HUES6 (cell line): ENCODE results near the gene LRRN3.

Source experiments
- H3K27ac ChIP-seq: 2 replicates; pipeline ENCODE4 v1.7.0; 2013; ENCODE audit warnings: low read depth, mild to moderate bottlenecking, low read length, inconsistent platforms
- H3K27me3 ChIP-seq: 2 replicates; pipeline ENCODE4 v1.6.1; 2013; ENCODE audit warnings: low read length; ENCODE audit not compliant: control insufficient read depth, insufficient read depth
- H3K36me3 ChIP-seq: 2 replicates; pipeline ENCODE4 v1.6.1; 2013; ENCODE audit warnings: low read length; ENCODE audit not compliant: control insufficient read depth, insufficient read depth
- H3K4me1 ChIP-seq: 2 replicates; pipeline ENCODE4 v1.6.1; 2013; ENCODE audit warnings: low read length; ENCODE audit not compliant: control insufficient read depth, insufficient read depth
- H3K4me3 ChIP-seq: 2 replicates; pipeline ENCODE4 v1.5.1; 2013; ENCODE audit warnings: low read depth, low read length
- H3K9ac ChIP-seq: one replicate; pipeline ENCODE4 v1.6.1; 2013; ENCODE audit warnings: mild to moderate bottlenecking, low read length
- H3K9me3 ChIP-seq: 2 replicates; pipeline ENCODE4 v1.6.1; 2013; ENCODE audit warnings: low read depth, low read length; ENCODE audit not compliant: control insufficient read depth, insufficient read depth

Gene LRRN3

GRCh38 chr7:111076205-111076604 is 14.7 kb upstream of the LRRN3 start:
- H3K27ac ChIP-seq = no peak overlapping the region

GRCh38 chr7:111077001-111077400 is 13.9 kb upstream of the LRRN3 start:
- no peak overlapping the region for H3K9ac ChIP-seq
- H3K27ac ChIP-seq = no peak overlapping the region
- no peaks in the 10 kb centered on the region for H3K9me3 ChIP-seq
- H3K36me3 ChIP-seq = no peaks in the 10 kb centered on the region
- H3K4me1 ChIP-seq = peaks cover 28% of the 10 kb centered on the region
- no peak overlapping the region for H3K4me3 ChIP-seq
- no peaks in the 10 kb centered on the region for H3K27me3 ChIP-seq

More at GRCh38 chr7:111076205-111076604, 14.7 kb upstream of the LRRN3 start:
- Histone ChIP-seq H3K36me3 (no peaks in the 10 kb centered on the region), H3K4me3 (no peak overlapping the region), H3K9ac (no peak overlapping the region), H3K4me1 (peaks cover 27% of the 10 kb centered on the region), H3K9me3 (no peaks in the 10 kb centered on the region), H3K27me3 (no peaks in the 10 kb centered on the region)

GRCh38 chr7:111080495-111081105 is 10.3 kb upstream of the LRRN3 start:
- Histone ChIP-seq H3K27me3 (no peaks in the 10 kb centered on the region), H3K27ac (no peak overlapping the region), H3K9me3 (no peaks in the 10 kb centered on the region), H3K9ac (no peak overlapping the region), H3K4me3 (no peak overlapping the region), H3K4me1 (peaks cover 20% of the 10 kb centered on the region), H3K36me3 (no peaks in the 10 kb centered on the region)

- no peaks in the 10 kb centered on the region for H3K36me3 ChIP-seq
- H3K9me3 ChIP-seq = no peaks in the 10 kb centered on the region
- no peak overlapping the region for H3K4me3 ChIP-seq
- H3K9ac ChIP-seq = no peak overlapping the region
- H3K4me1 ChIP-seq = peaks cover 16% of the 10 kb centered on the region
- no peaks in the 10 kb centered on the region for H3K27me3 ChIP-seq
- H3K27ac ChIP-seq = no peak overlapping the region
These were observed 9.2 kb upstream of the LRRN3 start for GRCh38 chr7:111081546-111082267.

- H3K4me1 ChIP-seq = peaks cover 11% of the 10 kb centered on the region
These were observed 8.6 kb upstream of the LRRN3 start for GRCh38 chr7:111082351-111082750.

GRCh38 chr7:111083413-111083812 is 7.5 kb upstream of the LRRN3 start:
- H3K4me3 ChIP-seq = no peak overlapping the region
- H3K36me3 ChIP-seq = no peaks in the 10 kb centered on the region
- peaks cover 11% of the 10 kb centered on the region for H3K4me1 ChIP-seq
- H3K9me3 ChIP-seq = no peaks in the 10 kb centered on the region
- no peak overlapping the region for H3K9ac ChIP-seq
- no peak overlapping the region for H3K27ac ChIP-seq
- no peaks in the 10 kb centered on the region for H3K27me3 ChIP-seq

More at GRCh38 chr7:111082351-111082750, 8.6 kb upstream of the LRRN3 start:
- Histone ChIP-seq H3K27ac (no peak overlapping the region; the same call in 1 of the 2 replicates), H3K27me3 (no peaks in the 10 kb centered on the region), H3K36me3 (no peaks in the 10 kb centered on the region), H3K9me3 (no peaks in the 10 kb centered on the region), H3K4me3 (no peak overlapping the region), H3K9ac (no peak overlapping the region)

- no peaks in the 10 kb centered on the region for H3K9me3 ChIP-seq
- no peaks in the 10 kb centered on the region for H3K36me3 ChIP-seq
- peaks cover 11% of the 10 kb centered on the region for H3K4me1 ChIP-seq
- H3K27me3 ChIP-seq = no peaks in the 10 kb centered on the region
- no peak overlapping the region for H3K9ac ChIP-seq
- no peak overlapping the region for H3K27ac ChIP-seq
- H3K4me3 ChIP-seq = no peak overlapping the region
These were observed 5.6 kb upstream of the LRRN3 start for GRCh38 chr7:111085356-111085755.

GRCh38 chr7:111086532-111086931 is 4.4 kb upstream of the LRRN3 start:
- Histone ChIP-seq H3K27me3 (no peaks in the 10 kb centered on the region), H3K9ac (no peak overlapping the region), H3K27ac (no peak overlapping the region), H3K4me3 (no peak overlapping the region), H3K9me3 (no peaks in the 10 kb centered on the region), H3K4me1 (peaks cover 22% of the 10 kb centered on the region), H3K36me3 (no peaks in the 10 kb centered on the region)

- no peak overlapping the region for H3K4me3 ChIP-seq
- H3K4me1 ChIP-seq = peaks cover 29% of the 10 kb centered on the region
- H3K9me3 ChIP-seq = no peaks in the 10 kb centered on the region
- no peaks in the 10 kb centered on the region for H3K36me3 ChIP-seq
- H3K27ac ChIP-seq = no peak overlapping the region
- no peak overlapping the region for H3K9ac ChIP-seq
- H3K27me3 ChIP-seq = no peaks in the 10 kb centered on the region
These were observed 2.6 kb upstream of the LRRN3 start for GRCh38 chr7:111088328-111088727.

GRCh38 chr7:111089822-111090426 is 1.0 kb upstream of the LRRN3 start:
- Histone ChIP-seq H3K4me3 (no peak overlapping the region), H3K36me3 (no peaks in the 10 kb centered on the region), H3K9ac (no peak overlapping the region), H3K27ac (no peak overlapping the region), H3K27me3 (no peaks in the 10 kb centered on the region), H3K9me3 (no peaks in the 10 kb centered on the region), H3K4me1 (peaks cover 43% of the 10 kb centered on the region)
